ENCODE data around the gene RASSF5. TPM values are rescaled to one million over a fixed set of nuclear protein-coding genes. Genes with fewer than 3 reads are reported as not detected.
A peak's percentile ranks its signal among the peaks of the same experiment; 100 is the strongest.

RASSF5 gene
- total RNA-seq, 1 donor from 2014 or later, result 35.5 TPM

DNA sequence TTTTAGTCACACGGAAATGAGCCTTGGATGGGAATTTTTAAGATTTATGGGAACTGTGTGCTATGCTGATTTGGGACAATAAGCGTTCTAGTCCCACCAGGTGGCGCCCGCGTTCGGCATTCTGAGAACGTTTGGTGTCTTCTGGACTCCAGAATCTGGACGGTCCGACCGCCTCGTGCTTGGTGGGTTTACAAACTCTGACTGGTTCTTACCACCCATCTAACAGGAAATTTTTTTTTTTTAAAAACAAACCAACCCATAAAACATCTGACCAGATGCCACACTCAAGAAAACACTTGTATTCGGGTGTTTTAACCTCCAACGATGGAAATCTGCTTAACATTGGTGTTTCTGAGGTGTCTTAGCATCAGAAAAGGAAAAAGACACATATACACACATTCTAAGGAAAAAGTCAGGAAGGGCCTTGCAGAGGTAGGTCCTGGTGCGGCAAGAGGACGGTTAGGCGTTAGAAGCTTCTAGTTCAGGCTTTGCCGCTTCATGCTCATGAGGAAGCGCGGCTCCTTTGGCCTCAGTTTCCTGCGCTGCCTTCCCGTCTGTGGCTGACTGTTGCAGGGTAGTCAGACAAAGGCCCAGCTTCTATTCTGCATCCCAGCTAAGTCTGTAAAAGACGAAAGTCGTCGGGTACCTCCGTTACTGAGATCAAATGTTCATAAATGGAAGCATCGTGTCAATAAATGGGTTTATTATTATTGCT is 127.2 kb downstream of the RASSF5 start:
- DNase-seq (ENCODE audit: low spot score), result peak; percentile 92

DNA sequence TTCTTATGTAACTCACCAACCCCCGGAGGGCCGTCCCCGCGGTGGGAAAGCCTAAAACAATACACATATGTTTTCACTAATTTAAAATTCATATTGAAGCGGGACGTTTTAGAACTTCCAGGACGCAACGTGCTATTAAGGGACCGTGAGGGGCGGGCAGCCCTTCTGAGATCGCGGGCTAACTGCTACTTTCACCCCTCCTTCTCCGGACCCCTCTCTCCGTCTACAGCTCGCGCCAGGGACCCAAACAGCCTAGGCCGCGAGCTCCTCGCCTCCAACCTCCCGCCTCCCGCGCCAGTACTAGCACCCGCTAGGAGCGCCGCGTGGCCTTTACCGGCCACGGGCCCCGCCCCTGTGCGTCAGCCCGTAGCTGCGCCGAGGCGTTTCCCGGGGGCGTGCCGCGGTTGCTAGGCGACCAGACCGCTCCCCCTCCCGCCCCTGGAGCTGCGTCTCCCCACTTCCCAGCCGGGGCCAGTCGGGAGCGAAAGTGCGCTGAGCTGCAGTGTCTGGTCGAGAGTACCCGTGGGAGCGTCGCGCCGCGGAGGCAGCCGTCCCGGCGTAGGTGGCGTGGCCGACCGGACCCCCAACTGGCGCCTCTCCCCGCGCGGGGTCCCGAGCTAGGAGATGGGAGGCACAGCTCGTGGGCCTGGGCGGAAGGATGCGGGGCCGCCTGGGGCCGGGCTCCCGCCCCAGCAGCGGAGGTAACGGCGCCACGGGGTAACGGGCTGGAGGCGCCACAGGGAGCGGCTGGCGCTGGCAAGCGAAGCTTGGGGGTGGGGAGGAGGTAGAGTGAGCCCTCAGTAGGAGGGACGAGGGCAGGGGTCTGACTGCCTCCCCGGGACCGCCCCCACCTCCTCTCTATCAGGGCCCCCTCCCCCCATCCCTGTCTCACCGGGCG is 128.0 kb downstream of the RASSF5 start, which contains the start of gene DYRK3:
TSS of gene DYRK3 (plus strand) at position 457 of the 898 bp plus-strand sequence. CDS start at position 625, 168 bp downstream.
- peak; percentile 93 for DNase-seq (ENCODE audit: low spot score)

DNA sequence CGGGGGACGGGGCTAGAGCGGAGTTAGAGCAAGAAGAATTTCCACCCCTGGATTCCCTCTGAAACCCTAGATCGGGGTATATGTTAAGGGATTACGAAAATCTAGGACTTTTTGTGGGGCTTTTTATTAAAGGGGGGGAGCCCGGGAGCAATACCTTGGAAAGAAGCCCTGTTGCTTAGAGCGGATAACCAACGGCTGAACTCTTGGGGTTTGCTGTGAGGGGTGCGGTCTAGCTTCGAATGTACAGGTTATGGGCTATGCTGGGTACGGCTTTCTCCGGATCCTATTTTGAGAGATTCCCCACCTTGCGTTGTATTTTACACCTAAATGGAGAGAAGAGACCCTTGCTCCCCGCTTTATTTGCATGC is 128.6 kb downstream of the RASSF5 start:
- DNase-seq (ENCODE audit: low spot score), result no peak

DNA sequence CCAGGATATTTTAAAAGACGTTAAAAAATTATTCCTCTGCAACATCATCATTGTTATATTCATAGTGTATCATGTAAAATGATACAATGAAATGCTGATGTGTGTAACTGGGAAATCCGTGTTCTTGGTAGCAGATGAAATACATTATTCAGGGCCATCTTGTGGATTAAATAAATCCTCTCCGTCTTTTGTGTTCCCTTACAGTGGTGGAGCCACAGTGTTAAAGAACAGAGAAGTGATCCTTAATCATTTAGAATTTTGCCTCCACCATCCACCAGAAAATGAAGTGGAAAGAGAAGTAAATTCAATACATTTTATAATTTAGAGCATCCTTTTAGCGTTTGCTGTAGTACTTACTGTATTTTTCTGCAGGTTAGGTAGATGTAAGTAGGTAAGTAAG is 129.3 kb downstream of the RASSF5 start:
- no peak for DNase-seq (ENCODE audit: low spot score)

DNA sequence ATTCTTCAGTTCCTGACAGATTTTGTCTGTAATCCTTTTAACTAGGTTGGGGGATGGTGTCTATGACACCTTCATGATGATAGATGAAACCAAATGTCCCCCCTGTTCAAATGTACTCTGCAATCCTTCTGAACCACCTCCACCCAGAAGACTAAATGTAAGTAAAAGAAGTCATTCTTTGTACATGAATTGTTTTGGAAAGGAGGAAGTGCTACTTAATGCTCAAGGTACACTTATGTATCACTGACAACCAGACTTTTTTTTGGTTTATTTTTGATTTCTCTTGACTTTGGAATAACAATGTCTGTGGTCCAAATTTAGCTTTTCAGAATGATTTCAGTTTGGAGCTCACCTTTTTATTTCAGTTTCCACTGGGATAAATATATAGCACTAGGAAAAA is 130.3 kb downstream of the RASSF5 start:
- DNase-seq (ENCODE audit: low spot score), result no peak

Other genes with a start within 250 kb of the RASSF5 start
- gene IKBKE, start 37.1 kb upstream of the RASSF5 start, total RNA-seq, result 12.5 TPM
- gene EIF2D, start 104.9 kb downstream of the RASSF5 start, total RNA-seq, result 58.6 TPM
- gene DYRK3, start 128.0 kb downstream of the RASSF5 start, total RNA-seq, result 4.8 TPM
- 69.8 TPM for gene MAPKAPK2, start 177.4 kb downstream of the RASSF5 start, total RNA-seq

Measured in ureter (tissue), 1 donor.